ENCODE data around the gene SF3B4.
"Not testable (repeated sequence)": the region's sequence is repeated elsewhere in the genome, so short reads cannot be mapped to it uniquely, and the experiment has no call there.

Gene SF3B4

DNA sequence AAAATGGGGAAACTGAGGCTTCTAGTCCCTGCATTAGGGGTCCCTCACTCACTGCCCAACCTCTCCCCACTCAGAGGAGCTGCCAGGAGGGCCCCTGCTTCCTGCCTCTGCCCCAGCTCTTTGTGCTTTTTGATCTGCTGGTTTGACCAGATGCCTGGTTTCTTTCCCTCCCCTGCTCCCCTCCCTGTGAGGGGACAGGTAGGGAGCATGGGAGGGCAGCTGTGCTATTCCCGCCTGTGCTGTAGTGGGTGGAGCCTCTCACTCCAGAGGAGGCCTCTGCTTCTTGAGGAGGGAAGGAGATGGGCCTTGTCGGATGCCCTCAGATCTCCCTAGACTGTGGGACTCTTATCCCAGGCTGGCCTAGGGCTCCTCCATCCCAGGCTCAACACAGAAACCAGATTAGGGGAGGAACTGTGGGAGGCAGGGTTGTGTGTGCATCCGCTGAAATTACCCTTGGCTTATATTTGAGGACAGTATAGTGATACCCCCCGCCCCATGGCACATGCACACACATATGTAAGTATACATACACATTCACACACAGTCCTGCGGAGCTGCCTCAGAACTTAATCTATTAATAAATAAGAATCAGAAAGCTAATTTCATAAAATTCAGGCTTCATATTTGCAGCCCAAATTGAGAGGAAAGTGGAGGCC, 23.6 kb downstream of the SF3B4 start:
- no peak for DNase-seq
- in situ Hi-C loops (cut with MboI; ENCODE audit: low pct_unique_long_range_greater_than_20kb, low sequenced_read_pairs), result no loop called here

DNA sequence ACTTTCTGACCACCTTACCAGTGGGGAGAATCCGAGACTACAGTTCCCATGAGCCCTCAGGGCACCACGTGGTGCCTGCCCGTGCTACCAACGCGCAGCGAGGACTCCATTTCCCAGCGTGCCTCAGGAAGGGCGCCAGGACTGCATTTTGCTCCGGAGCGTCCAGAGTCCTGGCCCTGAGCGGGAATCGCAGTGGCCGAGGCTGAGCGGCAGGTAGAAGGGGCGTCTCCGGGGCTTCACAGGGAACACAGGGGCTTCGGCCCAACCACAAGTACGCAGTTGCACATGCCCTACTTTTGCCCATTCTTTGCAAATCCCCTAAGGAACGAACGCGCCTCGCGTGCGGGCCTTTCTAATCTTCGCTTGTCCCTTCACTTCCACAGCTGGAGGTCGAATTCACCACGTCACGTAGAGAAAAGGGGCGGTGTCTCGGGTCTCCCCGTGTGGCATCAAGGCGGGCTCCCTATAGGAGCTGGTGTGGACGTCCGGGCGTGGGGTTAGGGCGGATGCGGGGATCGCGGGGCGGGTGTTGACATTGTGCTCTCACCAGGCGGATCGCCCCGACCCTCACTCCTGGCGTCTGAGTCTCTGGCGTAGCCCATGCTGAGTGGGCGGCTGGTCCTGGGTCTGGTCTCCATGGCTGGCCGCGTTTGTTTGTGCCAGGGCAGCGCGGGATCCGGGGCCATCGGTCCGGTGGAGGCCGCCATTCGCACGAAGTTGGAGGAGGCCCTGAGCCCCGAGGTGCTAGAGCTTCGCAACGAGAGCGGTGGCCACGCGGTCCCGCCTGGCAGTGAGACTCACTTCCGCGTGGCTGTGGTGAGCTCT, 27.9 kb downstream of the SF3B4 start, which contains the start of gene BOLA1:
Gene BOLA1, plus strand, starts transcription at position 109 of the 825 bp plus-strand sequence. Its CDS starts 492 bp downstream, at position 601.
- in situ Hi-C loops (cut with MboI; ENCODE audit: low pct_unique_long_range_greater_than_20kb, low sequenced_read_pairs), result no loop called here
- DNase-seq, result no peak

DNA sequence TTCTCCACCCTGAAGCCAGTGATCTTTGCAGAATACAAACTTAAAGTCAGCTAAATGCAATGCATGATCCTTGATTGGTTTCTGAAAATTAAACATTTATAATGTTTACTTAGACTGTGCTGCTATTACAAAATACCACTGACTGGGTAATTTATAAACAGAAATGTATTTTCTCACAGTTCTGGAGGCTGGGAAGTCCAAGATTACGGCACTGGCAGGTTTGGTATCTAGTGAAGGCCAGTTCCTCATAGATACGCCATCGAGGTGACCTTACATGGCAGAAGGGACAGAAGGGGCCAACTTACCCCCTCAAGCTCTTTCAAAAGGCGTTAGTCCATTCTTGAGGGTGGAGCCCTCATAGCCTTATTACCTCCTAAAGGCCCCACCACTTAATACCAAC, 31.0 kb downstream of the SF3B4 start:
- in situ Hi-C loops (cut with MboI; ENCODE audit: low pct_unique_long_range_greater_than_20kb, low sequenced_read_pairs), result no loop called here
- DNase-seq, result no peak

DNA sequence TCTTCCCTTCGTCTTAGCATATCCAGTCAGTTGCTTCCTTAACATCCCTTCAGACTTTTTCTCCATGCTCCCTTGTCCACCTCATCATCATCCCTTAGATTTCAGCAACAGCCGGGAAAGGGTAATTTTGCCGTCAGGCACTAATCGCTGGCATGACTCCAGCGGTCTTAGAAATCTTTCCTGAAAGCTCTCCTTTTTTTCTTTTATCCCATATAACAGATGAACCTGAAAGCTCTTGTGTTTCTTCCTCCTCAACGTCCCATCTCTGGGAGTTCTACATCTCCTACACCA, 38.7 kb downstream of the SF3B4 start:
- no peak for DNase-seq
- in situ Hi-C loops (cut with MboI; ENCODE audit: low pct_unique_long_range_greater_than_20kb, low sequenced_read_pairs), result no loop called here

DNA sequence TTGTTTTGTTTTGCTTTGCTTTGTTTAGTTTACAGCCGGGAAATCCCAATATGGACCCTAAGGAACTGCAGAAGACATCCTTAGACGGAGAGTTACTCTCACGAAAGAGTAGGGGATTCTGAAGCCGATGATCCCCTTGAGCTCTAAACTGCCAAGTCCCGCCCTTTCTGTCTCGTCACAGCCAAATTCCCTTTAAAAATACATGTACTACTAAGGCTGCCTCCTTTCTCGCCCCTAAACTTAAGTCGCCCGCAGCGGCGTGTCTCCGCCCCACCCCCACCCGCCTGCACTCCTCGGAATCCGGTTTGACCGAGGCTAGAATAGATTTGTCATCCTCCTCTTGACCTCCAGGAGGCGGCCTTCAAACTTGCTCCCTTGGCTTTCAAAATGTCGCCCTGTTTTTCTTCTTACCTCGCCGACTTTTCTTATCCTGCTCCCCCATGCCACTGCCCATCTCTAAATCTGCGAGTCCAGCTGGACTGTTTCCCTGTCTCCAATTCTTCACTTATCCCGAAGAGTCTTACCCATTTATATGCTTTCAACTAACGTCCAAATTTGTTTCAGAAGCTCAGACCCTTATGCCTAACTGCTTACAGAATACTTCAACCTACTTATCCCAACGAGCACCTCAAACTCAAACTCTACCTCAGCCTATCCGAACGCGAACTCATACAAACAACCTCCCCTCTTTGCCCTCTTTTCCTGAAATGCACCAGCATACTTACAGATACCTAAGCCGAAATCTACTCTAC, 39.2 kb downstream of the SF3B4 start:
- in situ Hi-C loops (cut with MboI; ENCODE audit: low pct_unique_long_range_greater_than_20kb, low sequenced_read_pairs), result no loop called here

GRCh38 chr1:149887456-149888246, 40.0 kb downstream of the SF3B4 start:
- peak; percentile 99 for DNase-seq
- in situ Hi-C loops (cut with MboI; ENCODE audit: low pct_unique_long_range_greater_than_20kb, low sequenced_read_pairs), result no loop called here

More for the DNA sequence above, 39.2 kb downstream of the SF3B4 start:
- peak; percentile 98 for DNase-seq

DNA sequence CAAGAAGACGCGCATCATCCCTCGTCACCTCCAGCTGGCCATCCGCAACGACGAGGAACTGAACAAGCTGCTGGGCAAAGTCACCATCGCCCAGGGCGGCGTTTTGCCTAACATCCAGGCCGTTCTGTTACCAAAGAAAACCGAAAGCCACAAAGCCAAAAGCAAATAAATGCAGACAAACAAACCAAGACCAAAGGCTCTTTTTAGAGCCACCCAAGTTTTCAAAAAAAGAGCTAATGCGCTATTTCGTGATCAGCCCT, 40.5 kb downstream of the SF3B4 start:
- in situ Hi-C loops (cut with MboI; ENCODE audit: low pct_unique_long_range_greater_than_20kb, low sequenced_read_pairs); DNase-seq: not testable (repeated sequence)

DNA sequence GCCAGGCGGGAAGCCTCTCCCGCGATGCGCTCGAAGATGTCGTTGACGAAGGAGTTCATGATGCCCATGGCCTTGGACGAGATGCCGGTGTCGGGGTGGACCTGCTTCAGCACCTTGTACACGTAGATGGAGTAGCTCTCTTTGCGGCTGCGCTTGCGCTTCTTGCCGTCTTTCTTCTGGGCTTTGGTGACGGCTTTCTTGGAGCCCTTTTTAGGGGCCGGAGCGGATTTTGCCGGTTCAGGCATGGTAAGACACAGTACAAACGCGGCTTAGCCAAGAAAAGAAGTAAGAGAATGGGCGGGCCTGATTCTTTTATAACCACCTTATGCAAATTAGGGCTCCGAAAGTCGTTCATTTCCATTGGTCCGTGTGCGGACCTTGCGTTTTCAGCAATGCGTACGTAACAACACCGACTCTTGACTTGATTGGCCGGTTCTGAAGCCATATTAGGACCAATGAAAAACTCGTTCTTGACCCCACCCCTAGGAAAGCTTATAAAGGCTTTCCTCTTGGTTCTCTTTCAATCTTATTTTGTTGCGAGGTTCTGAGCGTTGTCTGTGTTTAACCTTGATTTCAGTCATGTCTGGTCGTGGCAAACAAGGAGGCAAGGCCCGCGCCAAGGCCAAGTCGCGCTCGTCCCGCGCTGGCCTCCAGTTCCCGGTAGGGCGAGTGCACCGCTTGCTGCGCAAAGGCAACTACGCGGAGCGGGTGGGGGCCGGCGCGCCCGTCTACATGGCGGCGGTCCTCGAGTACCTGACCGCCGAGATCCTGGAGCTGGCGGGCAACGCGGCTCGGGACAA, 41.0 kb downstream of the SF3B4 start:
- in situ Hi-C loops (cut with MboI; ENCODE audit: low pct_unique_long_range_greater_than_20kb, low sequenced_read_pairs), result no loop called here
- DNase-seq, result peak; percentile 99

GRCh38 chr1:149886121-149886395, 41.5 kb downstream of the SF3B4 start:
- in situ Hi-C loops (cut with MboI; ENCODE audit: low pct_unique_long_range_greater_than_20kb, low sequenced_read_pairs); DNase-seq: not testable (repeated sequence)

GRCh38 chr1:149885339-149886120, 42.1 kb downstream of the SF3B4 start:
- in situ Hi-C loops (cut with MboI; ENCODE audit: low pct_unique_long_range_greater_than_20kb, low sequenced_read_pairs), result no loop called here
- DNase-seq, result peak; percentile 93

GRCh38 chr1:149884433-149885338, 42.9 kb downstream of the SF3B4 start:
- in situ Hi-C loops (cut with MboI; ENCODE audit: low pct_unique_long_range_greater_than_20kb, low sequenced_read_pairs), result no loop called here
- peak; percentile 91 for DNase-seq

GRCh38 chr1:149883598-149884247, 43.9 kb downstream of the SF3B4 start:
- in situ Hi-C loops (cut with MboI; ENCODE audit: low pct_unique_long_range_greater_than_20kb, low sequenced_read_pairs), result no loop called here
- no peak for DNase-seq

GRCh38 chr1:149881876-149882275, 45.7 kb downstream of the SF3B4 start:
- no peak for DNase-seq
- in situ Hi-C loops (cut with MboI; ENCODE audit: low pct_unique_long_range_greater_than_20kb, low sequenced_read_pairs), result no loop called here

DNA sequence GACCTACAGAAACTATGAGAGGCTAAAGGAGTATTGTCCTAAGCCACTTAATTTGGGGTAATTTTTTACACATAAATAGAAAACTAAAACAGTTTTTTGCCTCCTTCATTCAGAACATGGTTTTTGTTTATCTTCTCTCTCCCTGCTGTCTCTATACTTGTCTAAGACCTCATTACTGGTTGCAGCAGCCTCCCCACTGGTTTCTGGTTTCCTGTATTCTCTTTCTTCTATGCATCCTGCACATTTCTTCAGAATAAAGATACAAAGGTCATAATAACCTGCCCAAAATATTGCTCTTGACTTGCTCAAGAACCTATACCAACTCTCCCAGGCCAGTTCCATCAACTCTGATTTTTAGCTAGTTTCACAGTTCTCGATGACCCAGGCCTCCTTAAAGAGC, 48.0 kb downstream of the SF3B4 start:
- in situ Hi-C loops (cut with MboI; ENCODE audit: low pct_unique_long_range_greater_than_20kb, low sequenced_read_pairs), result no loop called here

GRCh38 chr1:149877211-149877946, 50.2 kb downstream of the SF3B4 start:
- in situ Hi-C loops (cut with MboI; ENCODE audit: low pct_unique_long_range_greater_than_20kb, low sequenced_read_pairs), result no loop called here
- DNase-seq, result no peak

More for the DNA sequence above, 48.0 kb downstream of the SF3B4 start:
- no peak for DNase-seq

All from KBM-7 (cell line).